KMS-11 (cell line): Measurements from ENCODE around the gene NEK8.

Experiments
- H2AFZ ChIP-seq: fragments of 200-600 bp; sonication (generic); 2 replicates; pipeline ENCODE4 v1.6.1; 2016; ENCODE audit warnings: antibody characterized with exemption, mixed run types, low read depth
- H3K27ac ChIP-seq: fragments of 200-600 bp; sonication (generic); 2 replicates; pipeline ENCODE4 v1.6.1; 2016; ENCODE audit warnings: mild to moderate bottlenecking, mixed run types
- H3K27me3 ChIP-seq: fragments of 200-600 bp; sonication (generic); 2 replicates; pipeline ENCODE4 v1.6.1; 2017; ENCODE audit warnings: mild to moderate bottlenecking, low read depth, mixed run types, moderate library complexity; ENCODE audit not compliant: insufficient read depth
- H3K36me3 ChIP-seq: fragments of 200-600 bp; sonication (generic); 2 replicates; pipeline ENCODE4 v1.6.1; 2017; ENCODE audit warnings: mild to moderate bottlenecking, mixed run types; ENCODE audit not compliant: insufficient read depth
- H3K4me1 ChIP-seq: fragments of 200-600 bp; sonication (generic); 2 replicates; pipeline ENCODE4 v1.6.1; 2016; ENCODE audit warnings: mild to moderate bottlenecking, low read depth, mixed run types; ENCODE audit not compliant: poor library complexity, severe bottlenecking
- H3K4me2 ChIP-seq: fragments of 200-600 bp; sonication (generic); 2 replicates; pipeline ENCODE4 v1.7.0; 2016; ENCODE audit warnings: mild to moderate bottlenecking, mixed run types
- H3K4me3 ChIP-seq: fragments of 200-600 bp; sonication (generic); IDR thresholded peaks from 2 replicates; pipeline ENCODE4 v1.6.1; 2017; ENCODE audit warnings: low read depth, low read length, mixed read lengths; ENCODE audit not compliant: insufficient read depth
- H3K79me2 ChIP-seq: fragments of 200-600 bp; sonication (generic); 2 replicates; pipeline ENCODE4 v1.6.1; 2016; ENCODE audit warnings: low read depth, mixed run types; ENCODE audit not compliant: insufficient read depth
- H3K9ac ChIP-seq: fragments of 200-600 bp; sonication (generic); 2 replicates; pipeline ENCODE4 v1.6.1; 2016; ENCODE audit warnings: mild to moderate bottlenecking, mixed run types
- H4K20me1 ChIP-seq: fragments of 200-600 bp; sonication (generic); 2 replicates; pipeline ENCODE4 v1.6.1; 2016; ENCODE audit warnings: mild to moderate bottlenecking, mixed run types; ENCODE audit not compliant: insufficient read depth
- CTCF ChIP-seq: fragments of 200-600 bp; sonication (generic); conservative IDR thresholded peaks from 2 replicates; pipeline ENCODE4 v1.6.1; 2017; ENCODE audit warnings: low read depth, mild to moderate bottlenecking, antibody characterized with exemption, low read length, moderate library complexity, mixed read lengths

Gene NEK8

GRCh38 chr17:28698253-28698941, 30.2 kb upstream of the NEK8 start:
- H3K4me2 ChIP-seq, result no peak overlapping the region
- peaks cover 16% of the 10 kb centered on the region; the same call in 1 of the 2 replicates for H3K36me3 ChIP-seq
- no peak overlapping the region for H3K27ac ChIP-seq
- no peak overlapping the region for H2AFZ ChIP-seq
- TF ChIP-seq CTCF, result no peak
- no peaks in the 10 kb centered on the region for H3K79me2 ChIP-seq
- no peaks in the 10 kb centered on the region for H3K27me3 ChIP-seq
- H4K20me1 ChIP-seq, result no peaks in the 10 kb centered on the region
- H3K9ac ChIP-seq, result no peak overlapping the region
- no peak overlapping the region for H3K4me3 ChIP-seq
- H3K4me1 ChIP-seq, result no peaks in the 10 kb centered on the region

GRCh38 chr17:28700278-28700677, 28.3 kb upstream of the NEK8 start:
- no peak for TF ChIP-seq CTCF

DNA sequence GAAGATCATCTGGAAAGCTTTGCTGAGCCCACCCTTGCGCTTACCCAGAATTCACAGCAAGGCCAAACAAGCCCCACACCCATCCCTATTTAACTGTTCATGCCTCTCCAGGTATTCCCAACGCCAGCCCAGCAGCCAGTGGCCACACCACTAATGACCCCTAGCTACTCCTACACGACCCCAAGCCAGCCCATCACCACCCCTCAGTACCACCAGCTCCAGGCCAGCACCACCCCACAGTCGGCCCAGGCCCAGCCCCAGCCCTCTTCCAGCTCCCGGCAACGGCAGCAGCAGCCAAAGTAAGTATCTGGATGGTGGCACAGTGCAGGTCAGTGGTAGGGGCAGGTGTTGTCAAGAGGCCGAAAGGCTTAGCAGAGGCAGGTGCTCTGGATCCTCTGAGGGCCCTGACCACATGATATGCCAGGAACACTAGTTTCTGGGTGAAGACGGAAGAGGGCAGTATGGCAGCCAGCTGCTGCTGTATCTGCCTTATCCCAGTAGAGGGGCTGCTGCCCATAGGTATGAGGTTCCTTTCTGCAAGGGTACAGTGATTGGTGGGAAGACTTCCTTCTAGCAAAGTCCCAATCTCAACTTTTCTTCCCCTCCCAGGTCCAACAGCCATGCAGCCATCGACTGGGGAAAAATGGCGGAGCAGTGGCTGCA, 27.6 kb upstream of the NEK8 start:
- Histone ChIP-seq H2AFZ (no peak overlapping the region), H3K36me3 (peaks cover 8% of the 10 kb centered on the region; the same call in 1 of the 2 replicates)

More at GRCh38 chr17:28700278-28700677, 28.3 kb upstream of the NEK8 start:
- H3K9ac ChIP-seq, result no peak overlapping the region
- no peak overlapping the region for H3K4me2 ChIP-seq
- H3K27ac ChIP-seq, result no peak overlapping the region
- H3K27me3 ChIP-seq, result no peaks in the 10 kb centered on the region
- no peak overlapping the region for H3K4me3 ChIP-seq
- H3K79me2 ChIP-seq, result no peaks in the 10 kb centered on the region
- H3K36me3 ChIP-seq, result peaks cover 8% of the 10 kb centered on the region; the same call in 1 of the 2 replicates
- no peak overlapping the region for H2AFZ ChIP-seq
- H3K4me1 ChIP-seq, result no peaks in the 10 kb centered on the region
- H4K20me1 ChIP-seq, result no peaks in the 10 kb centered on the region

More for the DNA sequence above, 27.6 kb upstream of the NEK8 start:
- H3K4me1 ChIP-seq, result no peaks in the 10 kb centered on the region
- no peak overlapping the region for H3K27ac ChIP-seq
- no peak overlapping the region for H3K9ac ChIP-seq
- no peak overlapping the region for H3K4me3 ChIP-seq
- TF ChIP-seq CTCF, result no peak
- no peak overlapping the region for H3K4me2 ChIP-seq
- no peaks in the 10 kb centered on the region for H3K27me3 ChIP-seq
- no peaks in the 10 kb centered on the region for H3K79me2 ChIP-seq
- H4K20me1 ChIP-seq, result no peaks in the 10 kb centered on the region
